ENCODE results near the gene SAMD4B.
"Not testable (repeated sequence)": the region's sequence is repeated elsewhere in the genome, so short reads cannot be mapped to it uniquely, and the experiment has no call there.

SAMD4B gene

DNA sequence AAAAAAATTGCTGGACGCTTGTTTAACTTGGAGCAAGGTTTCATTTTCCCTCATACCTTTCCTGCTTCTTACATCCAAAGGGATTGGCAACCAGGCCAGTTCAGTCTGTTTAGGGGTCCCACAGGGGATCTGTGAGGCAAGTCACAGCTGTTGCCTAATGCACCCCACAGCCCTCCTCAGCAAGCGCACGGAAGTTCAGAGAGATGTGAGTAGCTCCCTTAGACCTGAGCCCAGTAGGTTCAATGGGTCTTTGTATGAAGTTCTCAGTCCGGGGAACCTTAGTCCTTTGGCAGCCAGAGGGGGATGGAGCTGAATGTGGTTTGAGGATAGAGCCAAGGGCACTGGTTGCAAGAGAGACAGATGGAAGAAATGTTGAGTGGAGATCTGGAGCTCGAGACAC is 13.0 kb downstream of the SAMD4B start:
- in situ Hi-C loops (cut with HindIII; ENCODE audit: low pct_ligation_motif_present, low pct_unique_long_range_greater_than_20kb, low sequenced_read_pairs): no loop called here
- DNase-seq: no peak

DNA sequence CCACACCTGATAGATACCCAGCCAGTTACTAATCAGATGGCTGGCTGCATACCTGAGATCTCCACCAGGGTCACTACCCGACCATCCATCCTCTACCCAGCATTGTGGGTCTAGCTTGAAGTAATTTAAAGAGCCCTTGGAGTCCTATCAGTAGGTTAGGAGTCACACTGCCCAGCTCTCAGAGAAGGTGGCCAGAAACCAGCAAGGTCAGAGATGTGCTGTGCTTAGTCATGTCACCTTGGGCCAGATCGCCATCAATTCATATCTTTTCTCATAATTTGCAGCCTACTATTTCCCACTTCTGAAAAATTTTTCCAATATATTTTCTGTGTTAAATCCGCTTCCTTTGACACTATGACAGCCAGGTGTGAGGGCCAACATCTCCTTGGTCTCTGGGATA is 13.9 kb downstream of the SAMD4B start:
- no peak for DNase-seq
- in situ Hi-C loops (cut with HindIII; ENCODE audit: low pct_ligation_motif_present, low pct_unique_long_range_greater_than_20kb, low sequenced_read_pairs): no loop called here

DNA sequence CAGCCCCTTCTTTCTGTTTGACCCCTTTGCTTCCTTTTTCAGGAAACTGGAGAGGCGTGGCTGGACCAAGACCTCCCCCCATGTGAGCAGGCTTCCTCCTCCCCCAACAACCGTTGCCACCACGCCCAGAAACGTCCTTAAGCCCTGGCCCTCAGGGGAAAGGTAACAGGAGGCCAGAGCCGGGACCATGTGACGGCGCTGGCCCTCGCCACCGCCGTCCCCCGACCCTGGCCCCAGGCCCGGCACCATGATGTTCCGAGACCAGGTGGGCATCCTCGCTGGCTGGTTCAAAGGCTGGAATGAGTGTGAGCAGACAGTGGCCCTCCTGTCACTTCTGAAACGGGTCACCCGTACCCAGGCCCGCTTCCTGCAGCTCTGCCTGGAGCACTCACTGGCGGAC is 14.4 kb downstream of the SAMD4B start:
- no peak for DNase-seq
- in situ Hi-C loops (cut with HindIII; ENCODE audit: low pct_ligation_motif_present, low pct_unique_long_range_greater_than_20kb, low sequenced_read_pairs): no loop called here

DNA sequence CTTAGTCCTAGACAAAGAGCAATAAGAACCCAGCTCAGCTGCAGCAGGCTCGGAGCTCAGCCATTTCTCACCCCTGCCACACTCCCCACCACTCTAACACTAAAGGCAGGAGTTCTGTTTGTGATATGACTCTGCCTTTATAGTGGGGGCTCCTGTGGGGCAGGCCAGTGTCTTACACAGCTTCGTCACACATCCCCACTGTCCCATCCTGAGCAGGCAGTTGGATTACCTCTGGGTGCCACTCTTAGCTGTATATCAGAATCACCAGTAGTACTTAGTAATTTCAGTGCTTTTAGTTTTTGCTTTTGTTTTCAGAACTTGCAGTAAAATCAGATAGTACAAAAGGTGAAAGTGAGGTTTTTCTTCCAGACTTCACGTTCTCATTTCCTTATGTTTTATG is 16.8 kb downstream of the SAMD4B start:
- in situ Hi-C loops (cut with HindIII; ENCODE audit: low pct_ligation_motif_present, low pct_unique_long_range_greater_than_20kb, low sequenced_read_pairs): no loop called here
- no peak for DNase-seq

DNA sequence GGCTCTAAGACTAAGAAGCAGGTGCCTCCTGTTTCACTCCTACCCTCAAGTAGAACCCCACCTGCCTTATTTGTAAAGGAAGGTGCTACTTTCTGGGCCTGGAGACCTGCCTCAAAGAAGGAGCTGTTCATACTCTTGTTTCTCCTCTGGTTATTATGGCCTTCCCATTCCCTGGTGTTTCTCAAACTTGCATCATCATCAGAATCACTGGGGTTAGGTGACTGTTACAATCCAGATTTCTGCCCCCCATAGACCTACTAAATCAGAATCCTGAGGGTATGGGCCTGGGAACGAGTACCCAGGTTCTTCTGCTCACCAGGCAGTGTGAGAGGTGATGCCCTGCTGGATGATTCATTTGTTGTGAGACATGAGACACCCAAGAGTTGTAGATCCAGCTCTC is 18.4 kb downstream of the SAMD4B start:
- in situ Hi-C loops (cut with HindIII; ENCODE audit: low pct_ligation_motif_present, low pct_unique_long_range_greater_than_20kb, low sequenced_read_pairs): no loop called here
- DNase-seq: no peak

DNA sequence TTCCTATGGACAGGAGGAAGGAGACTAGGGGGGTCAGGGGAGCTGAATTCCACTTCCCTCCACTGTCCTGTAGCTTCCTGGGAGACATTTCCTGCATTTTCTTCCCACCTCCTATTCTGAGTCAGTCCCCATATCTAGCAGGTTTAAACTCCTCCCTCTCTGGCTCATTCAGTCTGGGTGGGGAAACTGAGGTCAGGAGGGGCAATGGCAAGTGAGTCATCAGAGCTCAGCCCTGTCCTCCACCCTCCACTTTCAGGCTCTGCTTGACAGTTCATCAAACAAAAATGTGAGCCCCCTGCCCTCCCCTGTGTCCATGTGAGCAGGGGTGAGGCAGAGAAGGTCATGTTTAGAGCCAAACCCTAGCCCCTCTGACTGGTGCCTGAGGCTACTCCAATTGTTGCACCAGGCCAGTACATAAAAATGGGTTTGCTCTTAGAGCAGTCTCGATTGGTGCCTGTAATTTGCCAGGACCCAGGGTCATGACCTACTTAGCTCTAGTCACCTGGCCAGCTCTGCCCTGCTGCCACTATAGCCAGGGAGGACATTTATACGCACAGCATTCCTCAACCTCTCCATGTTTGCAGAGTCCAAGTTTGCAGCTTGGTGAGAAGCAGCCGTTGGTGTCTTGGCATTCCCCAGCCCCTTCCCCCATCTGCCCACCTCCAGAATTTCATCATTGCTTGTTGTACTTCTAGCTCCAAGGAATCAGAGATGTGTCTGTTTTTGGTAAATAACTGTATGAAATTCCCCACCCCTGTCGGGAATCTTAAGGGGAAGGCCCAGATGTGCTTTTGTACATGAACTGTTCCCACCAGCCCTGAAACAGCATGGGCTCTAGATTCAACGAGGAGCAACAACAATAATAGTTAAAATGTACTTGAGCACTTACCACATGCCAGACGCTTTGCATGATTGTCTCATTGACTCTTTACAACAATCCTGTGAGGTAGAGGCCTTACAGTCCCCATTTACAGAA is 20.7 kb downstream of the SAMD4B start:
- in situ Hi-C loops (cut with HindIII; ENCODE audit: low pct_ligation_motif_present, low pct_unique_long_range_greater_than_20kb, low sequenced_read_pairs): no loop called here
- peak; percentile 27 for DNase-seq

DNA sequence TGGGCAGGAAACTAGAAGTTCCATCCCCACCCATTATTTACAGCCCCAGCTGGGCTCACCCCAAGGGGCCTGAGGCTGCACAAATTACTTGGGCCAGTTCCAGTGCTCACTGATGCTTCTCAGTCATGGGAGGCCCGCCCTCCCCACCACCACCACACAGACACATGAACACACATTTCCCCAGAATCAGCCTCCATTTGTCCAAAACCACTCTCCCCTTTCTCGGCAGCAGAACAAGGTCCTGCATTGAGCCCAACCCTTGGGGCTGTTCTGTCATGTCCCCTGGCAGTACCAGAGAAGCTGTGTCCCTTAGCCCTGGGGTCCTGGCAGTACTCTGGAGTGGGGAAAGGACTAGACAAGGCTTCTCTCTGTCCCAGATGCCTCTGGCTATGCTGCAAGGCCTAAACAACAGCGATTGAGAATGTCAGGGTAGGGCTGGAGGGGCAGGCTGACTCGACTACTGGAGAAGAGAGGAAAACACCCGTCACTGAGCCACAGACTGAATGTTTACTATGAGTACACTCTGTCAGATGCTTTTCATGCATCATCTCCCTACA is 21.8 kb downstream of the SAMD4B start:
- DNase-seq: peak; percentile 26
- in situ Hi-C loops (cut with HindIII; ENCODE audit: low pct_ligation_motif_present, low pct_unique_long_range_greater_than_20kb, low sequenced_read_pairs): no loop called here

DNA sequence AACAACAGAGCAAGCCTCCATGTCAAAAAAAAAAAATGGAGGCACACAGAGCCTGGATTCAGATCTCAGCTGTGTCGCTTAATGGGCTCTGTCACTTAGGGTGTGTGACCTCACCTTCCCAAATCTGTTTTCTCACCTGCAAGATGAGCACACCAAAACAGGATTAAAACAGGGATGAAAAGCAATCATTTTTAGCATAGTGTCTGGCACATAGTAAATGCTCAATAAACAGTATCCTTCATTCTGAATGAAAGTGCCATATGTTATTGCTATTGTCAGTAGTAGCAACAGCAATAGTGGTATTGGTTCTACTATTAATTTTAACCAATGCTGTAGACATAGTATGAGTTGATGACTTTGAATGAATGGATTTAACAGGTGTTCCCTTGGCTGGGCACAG is 23.3 kb downstream of the SAMD4B start:
- no peak for DNase-seq
- in situ Hi-C loops (cut with HindIII; ENCODE audit: low pct_ligation_motif_present, low pct_unique_long_range_greater_than_20kb, low sequenced_read_pairs): no loop called here

DNA sequence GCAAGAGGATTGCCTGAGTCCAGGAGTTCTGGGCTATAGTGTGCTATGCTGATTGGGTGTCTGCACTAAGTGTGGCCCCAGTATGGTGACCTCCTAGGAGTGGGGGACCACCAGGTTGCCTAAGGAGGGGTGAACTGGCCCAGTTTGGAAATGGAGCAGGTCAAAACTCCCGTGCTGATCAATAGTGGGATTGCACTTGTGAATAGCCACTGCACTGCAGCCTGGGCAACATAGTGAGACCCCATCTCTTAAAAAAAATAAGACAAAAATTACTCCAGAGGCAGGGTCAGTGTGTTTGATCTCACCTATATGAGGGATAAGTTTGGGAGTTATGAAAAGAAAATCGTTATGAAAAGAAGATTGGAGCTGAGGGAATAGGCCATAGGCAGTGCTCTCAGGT is 27.0 kb downstream of the SAMD4B start:
- in situ Hi-C loops (cut with HindIII; ENCODE audit: low pct_ligation_motif_present, low pct_unique_long_range_greater_than_20kb, low sequenced_read_pairs): no loop called here
- DNase-seq: no peak

DNA sequence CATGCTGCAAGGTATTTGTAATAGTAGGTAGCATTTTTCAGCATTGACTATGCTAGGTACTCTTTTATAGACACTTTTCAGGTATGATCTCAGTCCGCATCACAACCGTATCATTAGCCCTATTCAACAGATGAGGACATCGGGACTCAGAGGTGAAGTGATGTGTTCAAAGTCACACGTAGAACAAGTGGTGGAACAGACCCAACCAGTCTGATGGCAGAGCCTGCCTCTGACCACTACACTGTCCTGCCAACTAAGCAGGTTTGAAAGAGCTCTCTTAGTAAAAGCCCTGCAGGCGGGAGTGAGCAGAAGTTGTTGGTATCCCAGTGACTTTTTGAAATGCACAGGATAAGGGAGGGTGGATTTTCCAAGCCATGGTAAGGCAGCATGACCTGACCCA is 28.5 kb downstream of the SAMD4B start:
- DNase-seq: no peak
- in situ Hi-C loops (cut with HindIII; ENCODE audit: low pct_ligation_motif_present, low pct_unique_long_range_greater_than_20kb, low sequenced_read_pairs): no loop called here

DNA sequence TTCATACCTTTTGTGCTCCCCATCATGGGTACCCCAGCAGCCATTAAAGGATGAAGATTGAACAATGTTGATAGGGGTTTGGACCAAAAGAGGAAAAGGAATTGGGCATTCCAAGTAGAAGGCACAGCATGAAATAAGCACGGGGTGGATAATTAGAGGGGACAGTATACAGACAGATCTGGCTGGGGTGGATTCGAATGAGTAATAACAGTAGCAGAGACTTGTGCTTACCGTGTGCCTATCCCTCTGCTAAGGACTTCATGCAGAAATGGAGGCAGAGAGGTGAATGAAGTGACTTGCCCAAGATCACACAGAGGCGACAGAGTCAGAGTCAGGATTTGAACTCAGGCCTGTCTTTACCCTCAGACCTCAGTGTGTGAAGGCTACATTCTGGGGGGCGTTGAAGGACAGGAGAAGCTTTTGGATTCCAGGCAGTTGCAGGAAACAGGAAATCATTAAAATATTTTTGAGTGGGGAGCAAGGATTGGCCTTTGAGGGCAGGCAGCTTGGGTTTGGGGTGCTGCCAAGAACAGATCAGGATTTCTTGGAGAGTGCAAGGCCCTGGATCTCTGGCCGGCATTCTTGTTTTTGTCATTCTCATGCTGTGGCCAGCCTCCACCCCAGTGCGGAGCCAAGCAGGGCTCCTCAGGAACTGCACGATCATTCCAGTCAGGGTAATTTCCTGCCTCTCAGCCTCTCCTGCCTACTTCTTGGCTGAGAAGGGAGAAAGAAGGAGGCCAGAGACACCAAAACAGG is 30.0 kb downstream of the SAMD4B start:
- in situ Hi-C loops (cut with HindIII; ENCODE audit: low pct_ligation_motif_present, low pct_unique_long_range_greater_than_20kb, low sequenced_read_pairs): no loop called here

DNA sequence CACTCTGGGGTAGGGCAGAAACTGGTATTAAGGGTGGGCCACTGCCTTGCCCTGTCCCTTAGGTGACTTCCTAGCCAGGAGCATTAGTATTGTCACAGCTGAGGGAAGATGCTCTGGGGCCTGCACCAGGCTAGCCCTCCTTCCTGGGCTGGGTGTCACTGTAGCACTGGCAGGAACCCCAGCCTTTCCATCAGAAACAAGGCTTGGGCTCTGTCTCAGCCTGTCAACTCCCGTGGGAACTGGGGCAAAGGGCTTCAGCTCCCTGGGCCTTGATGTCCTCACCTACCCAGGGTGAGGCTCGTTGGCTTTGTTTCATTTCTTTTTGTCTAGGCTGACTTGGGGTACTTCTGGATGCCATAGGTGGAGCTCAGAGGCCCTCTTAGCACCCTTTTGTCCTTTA is 30.7 kb downstream of the SAMD4B start:
- in situ Hi-C loops (cut with HindIII; ENCODE audit: low pct_ligation_motif_present, low pct_unique_long_range_greater_than_20kb, low sequenced_read_pairs): no loop called here

More for the DNA sequence above, 30.0 kb downstream of the SAMD4B start:
- DNase-seq: no peak

DNA sequence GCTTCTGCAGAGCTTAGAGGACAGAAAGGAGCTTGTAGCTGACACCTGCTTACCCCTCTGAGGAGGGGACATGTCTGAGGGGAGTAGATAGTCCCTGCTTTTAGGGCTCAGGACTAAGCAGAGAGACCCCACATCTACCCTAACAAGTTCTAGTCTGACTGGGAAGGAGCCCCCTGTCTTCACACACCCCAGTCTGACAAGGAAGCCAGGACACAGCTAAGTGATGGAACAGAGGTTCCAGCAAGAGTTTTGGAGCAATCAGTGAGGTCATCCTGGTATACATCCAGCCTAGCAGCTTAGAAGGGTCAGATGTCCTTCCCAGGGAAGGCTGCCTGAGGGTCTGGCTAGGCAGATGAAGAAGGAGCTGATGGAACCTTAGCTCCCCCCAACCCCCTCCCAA is 33.7 kb downstream of the SAMD4B start:
- in situ Hi-C loops (cut with HindIII; ENCODE audit: low pct_ligation_motif_present, low pct_unique_long_range_greater_than_20kb, low sequenced_read_pairs): no loop called here
- DNase-seq: no peak

More for the DNA sequence above, 30.7 kb downstream of the SAMD4B start:
- no peak for DNase-seq

DNA sequence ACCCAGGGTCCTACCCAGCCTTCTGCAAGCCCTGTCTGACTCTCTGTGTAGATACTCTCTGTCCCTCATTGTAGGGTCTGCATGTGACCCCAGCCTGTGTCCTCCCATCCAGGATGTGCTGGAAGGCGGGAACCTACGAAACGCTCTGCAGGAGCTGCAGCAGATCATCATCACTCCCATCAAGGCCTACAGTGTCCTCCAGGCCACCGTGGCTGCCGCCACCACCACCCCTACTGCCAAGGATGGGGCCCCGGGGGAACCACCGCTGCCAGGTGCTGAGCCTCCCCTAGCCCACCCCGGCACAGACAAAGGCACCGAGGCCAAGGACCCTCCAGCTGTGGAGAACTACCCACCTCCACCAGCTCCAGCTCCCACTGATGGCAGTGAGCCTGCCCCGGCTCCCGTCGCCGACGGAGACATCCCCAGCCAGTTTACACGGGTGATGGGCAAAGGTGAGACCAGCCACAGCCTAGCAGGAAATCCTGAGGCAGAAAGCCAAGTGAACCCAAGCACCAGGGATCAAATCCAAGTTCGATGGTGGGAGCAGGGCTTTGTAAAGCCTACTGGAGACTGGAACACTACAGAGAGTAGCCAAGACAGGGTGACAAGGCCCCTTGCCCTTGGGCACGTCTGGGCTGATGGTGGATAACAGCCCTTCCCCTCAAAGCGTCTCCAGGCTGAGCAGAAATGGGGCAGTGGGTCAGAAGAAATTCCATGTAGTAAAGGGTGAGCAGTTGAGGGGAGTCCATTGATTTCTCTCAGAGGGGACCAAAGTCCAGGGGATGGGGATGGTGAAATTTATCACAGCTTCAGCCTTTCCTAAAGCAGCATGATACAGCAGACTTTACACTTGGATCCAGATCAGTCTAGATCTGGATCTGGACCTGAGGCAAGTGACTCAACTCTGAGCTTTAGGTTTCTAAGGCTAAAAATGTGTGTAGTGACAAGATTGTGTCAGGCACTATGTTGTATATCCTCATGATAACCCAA is 35.4 kb downstream of the SAMD4B start:
- DNase-seq: no peak
- in situ Hi-C loops (cut with HindIII; ENCODE audit: low pct_ligation_motif_present, low pct_unique_long_range_greater_than_20kb, low sequenced_read_pairs): no loop called here

DNA sequence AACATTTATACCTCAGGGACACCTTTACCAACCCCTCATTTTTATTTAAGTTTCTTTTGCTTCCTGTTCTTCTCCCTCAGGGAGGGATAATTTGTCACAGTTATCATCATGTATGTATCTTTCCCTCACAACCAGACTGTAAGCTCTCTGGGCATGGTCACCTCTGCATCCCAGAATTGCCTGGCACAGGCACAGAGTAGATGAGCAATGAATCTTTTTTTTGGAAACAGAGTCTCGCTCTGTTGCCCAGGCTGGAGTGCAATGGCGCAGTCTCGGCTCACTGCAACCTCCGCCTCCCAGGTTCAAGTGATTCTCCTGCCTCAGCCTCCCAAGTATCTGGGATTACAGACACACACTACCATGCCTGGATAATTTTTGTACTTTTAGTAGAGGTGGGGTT is 37.1 kb downstream of the SAMD4B start:
- in situ Hi-C loops (cut with HindIII; ENCODE audit: low pct_ligation_motif_present, low pct_unique_long_range_greater_than_20kb, low sequenced_read_pairs); DNase-seq: not testable (repeated sequence)

DNA sequence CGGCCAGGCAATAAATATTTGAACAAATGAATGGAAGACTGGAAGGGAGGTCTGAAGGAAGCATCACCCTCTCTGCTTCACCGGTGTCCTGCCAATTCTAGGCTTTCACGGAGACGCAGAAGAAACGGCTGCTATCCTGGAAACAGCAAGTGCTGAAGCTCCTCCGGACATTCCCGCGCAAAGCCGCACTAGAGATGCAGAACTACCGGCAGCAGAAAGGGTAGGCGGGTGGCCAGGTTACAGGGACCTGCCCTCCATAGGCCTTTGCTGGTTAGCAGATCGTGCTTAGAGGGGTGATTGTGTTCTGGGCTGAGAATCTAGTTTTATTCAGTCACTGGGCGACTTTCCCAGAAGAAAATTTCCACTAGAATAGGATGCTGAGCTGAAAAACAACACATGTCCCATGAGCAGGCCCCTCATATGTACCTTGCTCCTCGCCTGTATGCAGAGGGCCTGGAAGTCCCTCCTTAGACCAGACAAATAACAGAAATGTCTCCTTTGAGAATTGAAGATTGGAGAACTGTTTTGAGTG is 37.7 kb downstream of the SAMD4B start:
- no peak for DNase-seq
- in situ Hi-C loops (cut with HindIII; ENCODE audit: low pct_ligation_motif_present, low pct_unique_long_range_greater_than_20kb, low sequenced_read_pairs): no loop called here

DNA sequence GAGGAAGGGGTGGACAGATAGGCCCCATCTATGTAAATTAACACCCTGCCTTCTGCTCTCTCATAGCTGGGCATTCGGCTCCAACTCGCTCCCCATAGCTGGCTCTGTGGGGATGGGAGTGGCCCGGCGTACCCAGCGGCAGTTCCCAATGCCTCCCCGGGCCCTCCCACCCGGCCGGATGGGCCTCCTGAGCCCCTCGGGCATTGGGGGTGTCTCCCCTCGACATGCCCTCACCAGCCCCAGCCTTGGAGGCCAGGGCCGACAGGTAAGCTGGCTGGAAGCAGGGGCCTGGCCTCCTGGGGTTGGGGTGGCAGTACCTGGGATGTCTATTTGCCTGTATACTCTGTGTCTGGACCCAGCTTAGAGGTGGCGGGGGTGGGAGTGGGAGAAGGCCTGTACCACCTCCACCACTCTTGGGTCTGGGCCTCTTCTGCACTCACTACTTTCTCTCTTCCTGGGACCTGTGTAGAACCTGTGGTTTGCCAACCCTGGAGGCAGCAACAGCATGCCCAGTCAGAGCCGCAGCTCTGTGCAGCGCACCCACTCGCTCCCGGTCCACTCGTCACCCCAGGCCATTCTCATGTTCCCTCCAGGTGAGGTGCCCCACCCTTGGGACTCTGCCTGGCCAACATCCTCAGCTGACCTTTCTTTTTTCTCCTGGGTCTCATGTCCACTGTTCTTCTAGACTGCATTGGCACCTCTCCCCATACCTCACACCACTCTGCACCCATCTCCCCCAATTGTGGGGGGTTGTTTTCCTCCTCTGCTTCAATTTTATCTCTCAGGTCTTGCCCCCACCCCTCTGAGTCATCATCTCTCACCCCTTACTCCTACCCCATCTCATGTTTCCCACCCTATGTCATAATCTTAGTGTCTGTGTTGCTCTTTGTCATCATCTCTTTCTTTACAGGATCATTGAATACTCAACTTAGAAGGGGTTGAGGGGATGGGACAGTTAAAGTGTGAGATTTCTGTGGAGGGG is 38.6 kb downstream of the SAMD4B start:
- no peak for DNase-seq
- in situ Hi-C loops (cut with HindIII; ENCODE audit: low pct_ligation_motif_present, low pct_unique_long_range_greater_than_20kb, low sequenced_read_pairs): no loop called here

Measured in ACHN (cell line).